NCI-H226 (cell line): ENCODE results near the gene NCMAP.
A peak's percentile ranks its signal among the peaks of the same experiment; 100 is the strongest.

Experiments
- DNase-seq: peaks from one replicate; pipeline ENCODE4 v3.0.0-alpha.2; 2015

The NCMAP gene

DNA sequence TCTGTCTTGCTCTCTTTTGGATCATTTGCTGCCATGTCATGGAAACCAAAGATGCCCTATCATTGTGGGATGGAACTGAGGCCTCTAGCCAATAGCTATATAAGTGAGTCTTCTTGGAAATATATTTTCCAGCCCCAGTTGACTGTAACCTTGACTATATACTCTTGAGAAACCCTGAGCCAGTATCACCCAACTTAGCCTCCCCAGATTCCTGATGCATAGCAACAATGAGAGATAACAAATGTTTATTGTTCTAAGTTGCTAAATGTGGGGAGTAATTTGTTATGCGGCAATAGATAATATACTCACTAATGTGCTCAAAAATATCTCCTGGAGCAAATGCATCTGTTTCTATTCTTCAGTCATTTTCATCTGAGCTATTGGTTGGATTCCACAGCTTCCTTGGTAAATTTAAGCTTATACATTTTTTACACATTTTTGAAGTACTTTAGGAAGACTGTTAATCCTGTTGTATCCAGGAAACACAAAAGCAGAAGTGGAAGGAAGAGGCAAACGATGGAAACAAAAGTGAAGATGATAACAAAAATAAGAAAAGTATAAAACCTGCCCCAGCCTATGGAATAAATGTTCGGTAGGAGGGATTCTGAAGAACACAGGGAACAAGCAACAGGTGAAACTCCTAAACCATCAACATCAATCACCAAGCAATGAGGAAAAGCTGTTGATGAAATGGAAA, 80.9 kb downstream of the NCMAP start:
- DNase-seq: peak; percentile 21

DNA sequence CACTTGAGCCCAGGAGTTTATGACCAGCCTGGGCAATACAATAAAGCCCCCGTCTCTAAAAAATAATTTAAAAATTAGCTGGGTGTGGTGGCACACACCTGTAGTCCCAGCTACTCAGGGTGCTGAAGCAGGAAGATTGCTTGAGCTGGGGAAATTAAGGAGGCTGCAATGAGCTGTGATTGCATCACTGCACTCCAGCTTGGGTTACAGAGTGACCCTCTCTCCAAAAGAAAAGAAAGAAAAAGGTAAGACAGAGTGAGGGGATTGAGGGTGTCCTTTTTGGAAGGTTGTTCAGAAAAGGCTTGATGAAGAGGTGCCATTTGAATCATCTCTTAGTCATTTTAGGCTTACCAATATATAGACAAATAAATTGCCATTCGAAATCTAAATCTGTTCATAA, 83.2 kb downstream of the NCMAP start:
- DNase-seq: no peak

DNA sequence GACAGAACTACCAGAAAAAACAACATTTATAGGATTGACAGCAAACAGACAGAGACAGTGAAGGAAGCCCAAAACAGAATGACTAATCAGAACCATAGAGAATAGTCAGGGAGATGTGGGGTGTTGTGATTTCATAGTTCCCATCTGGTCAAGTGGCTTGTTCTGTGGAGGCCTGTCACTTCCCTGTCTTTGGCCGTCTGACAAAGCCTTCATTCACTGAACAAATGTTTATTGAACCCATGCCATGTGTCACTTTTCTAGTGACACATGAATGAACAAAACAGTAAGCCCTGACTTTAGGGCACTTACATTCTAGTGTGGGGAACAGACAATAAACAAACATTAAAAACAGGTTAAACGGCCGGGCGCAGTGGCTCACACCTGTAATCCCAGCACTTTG, 84.0 kb downstream of the NCMAP start:
- no peak for DNase-seq

DNA sequence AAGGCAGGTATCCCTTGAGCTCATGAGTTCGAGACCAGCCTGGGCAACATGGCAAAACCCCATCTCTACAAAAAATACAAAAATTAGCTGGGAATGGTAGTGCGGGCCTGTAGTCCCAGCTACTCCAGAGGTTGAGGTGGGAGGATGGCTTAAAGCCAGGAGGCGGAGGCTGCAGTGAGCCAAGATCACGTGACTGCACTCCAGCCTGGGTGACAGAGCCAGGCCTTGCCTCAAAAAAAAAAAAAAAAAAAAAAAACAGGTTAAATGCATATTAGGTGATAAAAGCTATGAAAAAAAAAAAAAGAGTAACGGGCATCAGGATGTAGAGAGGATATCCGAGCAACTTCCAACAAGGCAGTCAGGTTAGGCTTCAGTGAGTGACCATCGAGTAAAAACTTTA, 84.4 kb downstream of the NCMAP start:
- DNase-seq: no peak

DNA sequence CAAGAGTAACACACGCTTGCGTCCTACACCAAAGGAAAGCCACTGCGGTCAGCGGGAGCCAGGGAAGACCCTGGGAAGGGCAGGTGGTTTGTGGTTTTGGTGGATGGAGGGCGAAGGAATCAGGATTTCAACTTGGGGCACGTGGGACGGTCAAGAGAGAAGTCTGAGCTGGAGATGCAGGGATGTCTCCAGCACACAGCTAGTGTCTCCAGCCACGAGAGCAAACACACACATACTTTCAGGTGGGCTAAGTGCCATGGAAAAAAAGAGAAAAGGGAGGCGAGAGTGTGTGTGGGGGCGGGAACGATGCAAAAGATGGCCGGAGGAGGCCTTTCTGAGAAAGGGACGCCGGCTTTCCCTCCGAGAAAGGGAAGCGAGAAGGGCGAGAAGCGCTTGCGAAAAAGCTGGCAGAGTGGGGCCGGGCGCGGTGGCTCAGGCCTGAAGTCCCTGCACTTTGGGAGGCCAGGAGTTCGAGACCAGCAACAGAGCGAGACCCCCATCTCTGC, 85.8 kb downstream of the NCMAP start:
- peak; percentile 5 for DNase-seq

DNA sequence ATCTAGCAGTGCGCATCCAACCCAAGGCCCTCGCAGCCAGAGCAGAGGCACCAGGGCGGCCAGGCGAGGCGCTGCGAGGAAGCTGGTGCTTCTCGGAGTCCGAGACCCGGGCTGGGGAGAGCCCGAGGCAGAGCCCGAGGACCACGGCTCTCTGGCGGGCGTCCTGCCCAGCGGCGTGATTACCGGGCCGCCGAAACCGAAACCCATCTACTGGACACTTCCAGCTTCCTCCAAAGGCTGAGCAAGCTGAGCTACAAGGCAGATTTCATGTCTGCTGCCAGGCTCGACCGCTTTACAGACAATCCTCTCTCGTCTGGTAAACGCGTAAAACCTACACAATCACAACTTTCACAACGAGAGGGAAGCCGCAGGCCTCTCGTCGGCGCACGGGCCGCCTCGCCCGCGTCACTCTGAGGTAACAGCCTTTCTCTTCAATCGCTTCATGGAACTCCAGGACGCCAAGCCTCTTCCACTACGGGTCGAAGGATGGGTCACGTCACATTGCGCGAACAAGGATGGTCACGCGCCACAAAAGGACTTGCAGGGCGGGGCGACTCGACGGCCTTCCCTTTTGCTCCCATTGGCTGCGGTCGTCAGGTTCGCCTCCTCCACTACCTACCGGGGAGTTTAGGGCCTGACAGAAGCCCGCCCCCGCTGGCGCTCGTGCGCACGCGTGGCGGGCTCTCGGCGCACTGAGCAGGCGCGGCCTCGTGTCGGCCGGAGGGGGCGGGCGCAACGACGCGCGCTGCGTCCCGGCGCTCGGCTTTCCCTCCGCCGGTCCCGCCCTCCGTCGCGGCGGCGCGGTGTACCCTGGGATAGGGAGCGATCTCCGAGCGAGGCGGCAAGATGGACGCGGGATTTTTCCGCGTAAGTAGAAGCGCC, 86.8 kb downstream of the NCMAP start, which contains the start of gene SRRM1:
SRRM1 (plus strand) TSS at position 822 of the 882 bp plus-strand sequence; CDS start at position 847, 25 bp downstream.
- peak; percentile 99 for DNase-seq

DNA sequence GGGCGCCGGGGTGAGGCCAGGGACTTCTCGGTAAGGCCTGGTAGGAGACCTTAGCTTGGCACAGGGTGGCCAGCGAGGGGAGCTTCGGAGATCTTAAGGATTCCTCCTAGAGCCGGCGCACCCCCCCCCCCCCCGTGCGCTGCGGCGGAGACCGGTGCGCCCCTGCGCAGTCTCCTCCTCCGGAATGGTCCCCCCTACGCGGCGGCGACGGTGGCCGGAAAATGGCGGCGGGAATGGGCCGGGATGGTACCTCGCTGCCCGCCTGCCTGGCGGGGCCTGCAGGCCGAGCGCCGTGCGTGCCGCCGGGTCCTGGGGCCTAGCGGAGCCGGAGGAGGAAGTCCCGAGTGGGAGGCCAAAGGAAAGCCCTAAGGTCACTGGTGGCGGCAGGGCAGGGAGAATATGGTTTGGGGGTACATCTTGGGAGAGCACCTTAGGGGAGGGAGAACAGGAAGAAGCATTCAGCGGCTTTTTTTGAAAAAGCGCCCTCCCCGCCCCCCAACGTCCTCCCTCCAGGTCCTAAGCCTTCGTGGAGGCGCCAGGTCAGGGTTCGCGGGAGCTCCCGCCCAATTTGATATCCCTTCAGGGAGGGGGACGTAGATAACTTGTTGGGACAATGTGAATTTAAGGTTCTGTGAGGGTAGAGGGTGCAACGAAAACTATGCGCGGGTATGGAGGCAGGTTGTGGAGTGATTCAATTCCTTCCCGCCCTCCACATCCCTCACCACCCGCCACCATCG, 87.6 kb downstream of the NCMAP start:
- DNase-seq: no peak

DNA sequence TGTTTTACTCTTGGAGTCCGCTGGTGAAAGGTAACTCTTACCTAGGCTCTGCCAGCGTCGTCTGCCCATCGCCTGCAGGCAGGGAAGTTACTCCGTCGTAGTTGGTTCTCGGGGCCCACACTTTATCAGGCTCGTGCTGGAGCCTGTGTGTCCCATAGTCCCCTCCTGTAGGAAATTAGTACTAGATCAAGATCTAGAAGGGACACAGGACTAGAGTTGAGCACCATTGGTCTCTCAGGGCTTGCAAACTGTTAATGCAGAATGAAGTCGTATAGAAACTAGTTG, 88.2 kb downstream of the NCMAP start:
- DNase-seq: no peak

DNA sequence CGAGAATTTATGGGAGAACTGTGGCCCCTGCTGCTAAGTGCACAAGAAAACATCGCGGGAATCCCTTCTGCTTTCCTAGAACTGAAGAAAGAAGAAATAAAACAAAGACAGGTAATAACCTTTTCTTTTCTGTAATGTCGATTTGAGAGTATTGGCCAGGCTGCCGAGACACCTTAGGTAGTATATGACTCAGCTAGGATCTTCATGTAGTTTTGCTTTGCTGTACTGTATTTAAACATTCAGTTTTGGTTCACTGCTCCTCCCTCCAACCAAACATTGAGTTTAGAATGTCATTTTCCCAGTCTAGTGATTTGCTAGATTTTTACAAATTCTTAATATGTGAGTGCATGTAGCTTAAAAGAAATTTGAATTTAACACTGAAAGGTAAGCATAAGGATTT, 93.0 kb downstream of the NCMAP start:
- no peak for DNase-seq

DNA sequence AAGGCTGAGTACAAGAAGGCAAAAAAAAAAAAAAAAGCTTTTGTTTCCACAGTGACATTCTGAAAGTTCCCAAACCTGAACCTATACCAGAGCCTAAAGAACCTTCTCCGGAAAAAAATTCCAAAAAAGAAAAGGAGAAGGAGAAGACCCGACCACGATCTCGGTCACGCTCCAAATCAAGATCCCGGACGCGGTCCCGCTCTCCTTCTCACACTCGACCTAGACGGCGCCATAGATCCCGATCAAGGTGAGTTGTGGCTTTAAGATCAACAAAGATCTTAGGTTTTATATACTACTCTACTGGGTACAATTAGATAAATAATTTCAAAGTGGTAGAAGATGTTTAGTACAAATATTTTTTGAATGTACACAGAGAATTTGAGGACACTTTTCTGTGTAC, 96.5 kb downstream of the NCMAP start:
- DNase-seq: no peak

DNA sequence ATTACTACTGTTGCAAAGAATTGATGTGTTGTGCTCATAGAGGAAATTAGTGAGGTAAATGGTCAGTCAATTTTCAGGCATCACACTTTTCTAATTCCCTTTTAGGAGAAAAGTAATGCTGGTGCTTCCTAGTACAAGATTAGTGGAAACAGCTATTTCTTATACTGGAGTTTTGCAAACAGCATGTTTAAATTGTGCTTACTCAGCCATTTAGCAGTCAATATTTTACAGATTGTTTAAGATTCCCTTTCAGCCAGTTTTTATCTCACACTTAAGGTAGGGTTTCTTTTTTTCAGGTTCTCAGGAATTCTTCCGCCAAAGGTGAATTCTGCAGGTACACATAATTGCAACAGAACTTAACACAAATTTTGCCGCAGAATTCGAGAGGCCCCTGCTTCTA, 98.1 kb downstream of the NCMAP start:
- no peak for DNase-seq

DNA sequence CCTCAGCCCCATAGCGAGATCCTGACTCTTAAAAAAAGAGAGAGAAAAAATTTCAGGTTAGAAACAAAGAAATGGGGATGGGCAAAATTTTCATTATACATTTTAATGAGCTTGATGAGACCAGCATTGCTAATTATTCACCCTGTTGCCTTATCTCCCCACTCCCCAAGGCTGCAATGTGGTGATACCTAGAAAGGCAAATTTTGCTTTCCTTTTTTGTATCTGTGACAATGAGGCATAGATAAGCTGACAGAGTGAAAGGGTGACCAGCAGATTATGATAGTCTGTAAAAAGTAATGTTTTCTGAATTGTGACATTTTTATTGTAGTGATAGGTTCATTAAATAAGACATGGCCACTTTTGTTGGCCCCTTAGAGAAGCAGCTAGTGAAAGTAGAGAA, 100.2 kb downstream of the NCMAP start:
- no peak for DNase-seq

DNA sequence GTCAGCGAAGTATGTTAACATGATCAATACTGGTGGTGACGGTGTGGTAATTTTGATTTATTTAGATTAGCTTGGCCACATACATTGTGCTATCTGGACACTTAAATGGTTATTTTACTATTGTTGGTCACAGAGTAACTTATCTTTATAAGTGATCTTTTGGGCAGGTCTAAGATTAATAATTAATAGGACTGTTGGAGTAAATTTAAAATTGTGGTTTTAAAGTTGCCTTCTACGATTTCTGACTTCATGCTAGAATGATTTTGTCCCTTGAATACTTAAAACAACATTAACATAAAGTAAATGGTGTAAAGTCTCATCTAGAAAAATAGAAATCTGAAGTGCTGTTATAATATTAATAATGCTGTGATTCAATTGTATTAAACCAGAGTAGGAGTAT, 101.9 kb downstream of the NCMAP start:
- no peak for DNase-seq
